ENCODE measurements around the gene GPX6. TPM values are rescaled to one million over a fixed set of nuclear protein-coding genes. Genes with fewer than 3 reads are reported as not detected.

GPX6 gene
- not detected for total RNA-seq (2021; ENCODE audit: unreplicated experiment)
- not detected for polyA plus RNA-seq (2012; ENCODE audit: insufficient read length)
- Bru-seq, nascent RNA, result not detected
- BruChase-seq, experiment 1, labeled RNA remaining after a 2-hour chase, result not detected
- BruChase-seq, experiment 2, labeled RNA remaining after a 6-hour chase, result not detected
- long read RNA-seq, result 0 reads

GRCh38 chr6:28515676-28516075 lies at the start of gene GPX6:
Gene GPX6, minus strand, starts transcription at chr6:28515793. Its CDS starts 50 bp downstream, at chr6:28515743.
- ChIA-PET CTCF (no interaction called here), POLR2A (no interaction called here)
- DNase-seq (ENCODE audit: low read depth, low spot score), result no peak
- Histone ChIP-seq H3K36me3 (ENCODE audit: control insufficient read depth, insufficient read depth, low read length) (no peaks in the 10 kb centered on the region), H3K27me3 (ENCODE audit: control insufficient read depth, insufficient read depth, low read length) (peaks cover 23% of the 10 kb centered on the region), H3K4me3 (ENCODE audit: low read depth in 2 of 2, low read length in 2 of 2) (no peak within 1 kb of the TSS), H3K4me1 (ENCODE audit: control insufficient read depth, insufficient read depth, low read length) (no peaks in the 10 kb centered on the region), H3K27ac (ENCODE audit: low read length) (no peak within 1 kb of the TSS), H3K9me3 (ENCODE audit: control insufficient read depth, insufficient read depth, low read depth, low read length) (no peaks in the 10 kb centered on the region)
- intact Hi-C loops (cut with micrococcal nuclease; ENCODE audit: unreplicated experiment) (no loop called here), in situ Hi-C loops (cut with HindIII; ENCODE audit: low pct_unique_long_range_greater_than_20kb, low sequenced_read_pairs) (no loop called here)
- no TSS peak for BruUV-seq (replicated peaks)
- no peak for TF ChIP-seq CTCF (IDR thresholded peaks at IDR 0.05)
- TF ChIP-seq SIN3A (IDR thresholded peaks at IDR 0.05; ENCODE audit: borderline replicate concordance, insufficient read depth, low read depth, low read length), result no peak
- ATAC-seq, result no peak

- BruUV-seq (replicated peaks), result no TSS peak
Measured at GRCh38 chr6:28563430-28564095, 48.0 kb upstream of the GPX6 start.

GRCh38 chr6:28558629-28559028 lies 43.0 kb upstream of the GPX6 start:
- intact Hi-C loops (cut with micrococcal nuclease; ENCODE audit: unreplicated experiment), result no loop called here
- Histone ChIP-seq H3K27ac (ENCODE audit: low read length) (no peak overlapping the region), H3K9me3 (ENCODE audit: control insufficient read depth, insufficient read depth, low read depth, low read length) (no peaks in the 10 kb centered on the region), H3K4me3 (ENCODE audit: low read depth in 2 of 2, low read length in 2 of 2) (no peak overlapping the region), H3K27me3 (ENCODE audit: control insufficient read depth, insufficient read depth, low read length) (peaks cover 18% of the 10 kb centered on the region), H3K36me3 (ENCODE audit: control insufficient read depth, insufficient read depth, low read length) (no peaks in the 10 kb centered on the region; the same call in 1 of the 2 replicates), H3K4me1 (ENCODE audit: control insufficient read depth, insufficient read depth, low read length) (no peaks in the 10 kb centered on the region)
- ATAC-seq (no peak), DNase-seq (ENCODE audit: low read depth, low spot score) (no peak)
- BruUV-seq (replicated peaks), result no TSS peak
- CTCF ChIA-PET, result no interaction called here
- in situ Hi-C loops (cut with HindIII; ENCODE audit: low pct_unique_long_range_greater_than_20kb, low sequenced_read_pairs), result no loop called here
- no peak for TF ChIP-seq TCF7L2 (IDR thresholded peaks at IDR 0.05; ENCODE audit: low read depth, low read length)
- no peak for TF ChIP-seq POLR2AphosphoS5 (IDR thresholded peaks at IDR 0.05; ENCODE audit: low read depth, low read length)
- no peak for TF ChIP-seq REST (IDR thresholded peaks at IDR 0.05; ENCODE audit: insufficient read depth in 1 of 2, low read depth in 2 of 2, low read length in 1 of 2)
- no peak for TF ChIP-seq SIN3A (IDR thresholded peaks at IDR 0.05; ENCODE audit: borderline replicate concordance, insufficient read depth, low read depth, low read length)
- TF ChIP-seq CTCF (IDR thresholded peaks at IDR 0.05), result no peak
- POLR2A ChIA-PET, result no interaction called here

More at GRCh38 chr6:28563430-28564095, 48.0 kb upstream of the GPX6 start:
- Histone ChIP-seq H3K4me3 (ENCODE audit: low read depth in 2 of 2, low read length in 2 of 2) (no peak overlapping the region), H3K27ac (ENCODE audit: low read length) (no peak overlapping the region), H3K36me3 (ENCODE audit: control insufficient read depth, insufficient read depth, low read length) (no peaks in the 10 kb centered on the region), H3K27me3 (ENCODE audit: control insufficient read depth, insufficient read depth, low read length) (peaks cover 13% of the 10 kb centered on the region), H3K9me3 (ENCODE audit: control insufficient read depth, insufficient read depth, low read depth, low read length) (peaks cover 6% of the 10 kb centered on the region; the same call in 1 of the 2 replicates), H3K4me1 (ENCODE audit: control insufficient read depth, insufficient read depth, low read length) (no peaks in the 10 kb centered on the region)
- DNase-seq (ENCODE audit: low read depth, low spot score), result no peak
- in situ Hi-C loops (cut with HindIII; ENCODE audit: low pct_unique_long_range_greater_than_20kb, low sequenced_read_pairs), result no loop called here
- no peak for TF ChIP-seq POLR2AphosphoS5 (IDR thresholded peaks at IDR 0.05; ENCODE audit: low read depth, low read length)
- intact Hi-C loops (cut with micrococcal nuclease; ENCODE audit: unreplicated experiment), result no loop called here
- ChIA-PET CTCF (no interaction called here), POLR2A (no interaction called here)
- ATAC-seq, result no peak

Measured in Panc1 (cell line).